Heart left ventricle (tissue), 13 donors: ENCODE results near the gene KCNQ1OT1.

ENCODE experiments used
- CTCF ChIP-seq, 12 donors: fragments of 200-600 bp; sonication (generic) in 4 of 12; IDR thresholded peaks; one replicate each; pipeline versions ENCODE4 v1.5.0 to v1.8.0; 2018 to 2022; ENCODE audit warnings: antibody characterized with exemption in 12 of 12, mild to moderate bottlenecking in 5 of 12
- POLR2A ChIP-seq, 2 donors: fragments of 450-650 bp; IDR thresholded peaks; one replicate each; pipeline ENCODE4 v1.6.1; 2017; ENCODE audit warnings: antibody characterized with exemption in 2 of 2, mild to moderate bottlenecking in 2 of 2, moderate library complexity in 2 of 2
- donor health status: ischemic (EF 13 %, LVEDD 7.1; RV severe dilation, severe dysfunction).
- donor health status: DM: no; HTN: yes; CAD: no.
- donor health status: DM: no; HTN: no; CAD: no.
- donor health status: ischemic (EF 25% LVEDD 6.9; RV normal size, moderate dysfunction).
- donor health status: ischemic (EF 25% LVEDD 5.7; RV mildly dilated, moderate dysfunction).
- donor health status: ischemic (EF 35%, LVEDD 5.7; RV mildly dilated, moderate dysfunction).
- donor health status: nonischemic (EF 11% LVEDD 7.7; RV severe dilation, severe dysfunction).
- donor health status: DM: yes; HTN: yes; CAD: no.
- donor health status: PGD.
- donor health status: ischemic (EF 29% LVEDD 5.4; RV normal size, mild dysfunction).
- donor health status: nonischemic (EF 23%, LVEDD 6.1; RV moderate dilation, normal function).

GRCh38 chr11:2673250-2673610 is 26.6 kb downstream of the KCNQ1OT1 start:
- TF ChIP-seq POLR2A (IDR thresholded peaks at IDR 0.05) (no peak), CTCF (IDR thresholded peaks at IDR 0.05) (no peak)
